Fibroblast of villous mesenchyme (primary cell): ENCODE data around the gene SOS1. TPM values are rescaled to one million over a fixed set of nuclear protein-coding genes. Genes with fewer than 3 reads are reported as not detected.

Source experiments
- DNase-seq: peaks from one replicate; pipeline ENCODE4 v3.0.0-alpha.2; 2010; ENCODE audit warnings: low read depth
- H3K4me3 ChIP-seq: 2 replicates; pipeline ENCODE4 v1.5.1; 2011; ENCODE audit warnings: low read depth, mild to moderate bottlenecking, low read length
- total RNA-seq: library from RNA; depleted of rRNA; stranded (reverse); fragments of >200 nt; gene quantifications from 2 replicates; pipeline ENCODE4 v1.2.3, GENCODE V29; 2012
- TF ChIP-seq, protein P1 (sequence below): IDR thresholded peaks from 2 replicates; pipeline ENCODE4 v1.5.1; 2012; ENCODE audit warnings: low read depth, mild to moderate bottlenecking, low read length; ENCODE audit not compliant: insufficient read depth

Gene SOS1
- total RNA-seq, 1 donor, result 21.2 TPM

DNA sequence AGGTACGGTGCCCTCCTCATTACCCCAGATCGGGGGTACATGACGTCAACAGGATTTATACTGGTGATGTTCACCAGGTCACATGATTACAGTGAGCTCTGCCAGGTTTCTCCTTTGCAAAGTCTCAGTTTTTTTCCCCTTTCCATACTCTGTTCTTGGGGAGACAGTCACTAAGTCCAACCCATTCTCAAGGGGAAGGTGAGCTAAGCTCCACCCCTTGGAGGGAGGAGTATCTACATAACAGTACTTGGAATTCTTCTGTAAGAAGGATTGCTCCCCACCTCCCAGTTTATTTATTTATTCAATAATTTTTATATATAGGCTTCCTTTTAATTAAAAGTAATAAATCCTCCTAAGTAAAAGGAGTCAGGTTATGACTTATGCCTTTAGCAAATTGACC, 34.1 kb upstream of the SOS1 start:
- no peak for DNase-seq
- TF ChIP-seq, protein P1, sequence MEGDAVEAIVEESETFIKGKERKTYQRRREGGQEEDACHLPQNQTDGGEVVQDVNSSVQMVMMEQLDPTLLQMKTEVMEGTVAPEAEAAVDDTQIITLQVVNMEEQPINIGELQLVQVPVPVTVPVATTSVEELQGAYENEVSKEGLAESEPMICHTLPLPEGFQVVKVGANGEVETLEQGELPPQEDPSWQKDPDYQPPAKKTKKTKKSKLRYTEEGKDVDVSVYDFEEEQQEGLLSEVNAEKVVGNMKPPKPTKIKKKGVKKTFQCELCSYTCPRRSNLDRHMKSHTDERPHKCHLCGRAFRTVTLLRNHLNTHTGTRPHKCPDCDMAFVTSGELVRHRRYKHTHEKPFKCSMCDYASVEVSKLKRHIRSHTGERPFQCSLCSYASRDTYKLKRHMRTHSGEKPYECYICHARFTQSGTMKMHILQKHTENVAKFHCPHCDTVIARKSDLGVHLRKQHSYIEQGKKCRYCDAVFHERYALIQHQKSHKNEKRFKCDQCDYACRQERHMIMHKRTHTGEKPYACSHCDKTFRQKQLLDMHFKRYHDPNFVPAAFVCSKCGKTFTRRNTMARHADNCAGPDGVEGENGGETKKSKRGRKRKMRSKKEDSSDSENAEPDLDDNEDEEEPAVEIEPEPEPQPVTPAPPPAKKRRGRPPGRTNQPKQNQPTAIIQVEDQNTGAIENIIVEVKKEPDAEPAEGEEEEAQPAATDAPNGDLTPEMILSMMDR, result no peak
- no peak overlapping the region for H3K4me3 ChIP-seq

- TF ChIP-seq, protein P1, result no peak
- no peak for DNase-seq
- H3K4me3 ChIP-seq, result no peak overlapping the region
These were observed 32.5 kb upstream of the SOS1 start for GRCh38 chr2:39153312-39153711.

DNA sequence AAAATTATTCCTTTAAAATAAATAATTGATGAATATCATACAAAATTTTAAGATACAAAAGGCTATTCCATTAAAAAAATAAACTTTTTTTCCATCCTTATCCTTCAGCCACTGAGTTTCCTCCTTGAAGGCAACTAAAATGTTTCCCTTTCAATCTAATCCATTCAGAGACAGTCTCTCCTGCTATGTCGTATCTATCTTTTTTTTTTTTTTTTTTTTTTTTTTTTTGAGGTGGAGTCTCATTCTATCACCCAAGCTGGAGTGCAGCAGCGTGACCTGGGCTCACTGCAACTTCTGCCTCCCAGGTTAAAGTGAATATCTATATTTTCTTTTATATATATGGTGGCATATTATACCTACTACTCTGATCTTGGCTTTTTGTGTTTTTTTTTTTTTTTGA, 31.7 kb upstream of the SOS1 start:
- no peak for DNase-seq
- TF ChIP-seq, protein P1, result no peak
- no peak overlapping the region for H3K4me3 ChIP-seq

DNA sequence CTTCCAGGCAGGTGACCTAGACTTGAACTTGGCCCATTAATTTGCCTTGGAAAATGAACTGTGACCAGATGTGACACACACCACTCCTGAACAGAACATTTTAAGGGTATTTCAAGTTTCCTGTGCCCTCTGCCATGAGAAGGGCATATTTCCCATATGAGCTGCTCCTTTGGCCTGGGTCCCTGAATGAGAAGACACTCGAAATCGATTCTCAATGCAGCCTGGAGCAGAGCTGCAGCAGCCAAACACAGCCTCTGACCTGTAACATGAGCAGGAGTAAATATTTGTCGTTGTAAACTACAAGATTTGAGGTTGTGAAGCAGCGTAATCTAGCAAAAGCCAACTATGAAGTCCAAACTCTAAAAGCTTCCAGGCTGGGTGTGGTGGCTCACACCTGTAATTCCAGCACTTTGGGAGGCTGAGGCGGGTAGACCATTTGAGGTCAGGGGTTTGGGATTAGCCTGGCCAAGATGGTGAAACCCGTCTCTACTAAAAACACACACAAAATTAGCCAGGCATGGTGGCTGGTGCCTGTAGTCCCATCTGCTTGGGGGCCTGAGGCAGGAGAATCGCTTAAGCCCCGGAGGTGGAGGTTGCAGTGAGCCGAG, 30.1 kb upstream of the SOS1 start:
- DNase-seq, result no peak
- no peak overlapping the region for H3K4me3 ChIP-seq
- TF ChIP-seq, protein P1, result no peak

DNA sequence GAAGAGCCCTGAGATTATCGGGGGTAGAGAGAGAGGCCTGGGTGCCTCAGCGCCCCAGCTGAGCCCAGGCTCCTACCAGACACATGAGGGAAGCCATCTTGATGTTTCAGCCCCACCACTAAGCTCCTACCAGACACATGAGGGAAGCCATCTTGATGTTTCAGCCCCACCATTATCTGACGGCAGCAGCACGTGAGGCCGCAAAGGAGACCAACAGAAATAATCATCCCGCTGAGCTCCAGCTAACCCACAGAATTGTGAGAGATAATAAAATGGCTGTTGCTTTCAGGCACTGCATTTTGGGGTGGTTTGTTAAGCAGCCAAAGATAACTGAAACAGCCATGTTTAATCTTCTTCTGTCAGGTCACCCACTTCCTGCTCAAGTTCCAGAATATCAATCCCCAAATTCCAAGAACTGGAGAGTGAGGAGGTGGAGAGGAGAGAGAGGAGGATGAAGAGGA, 29.3 kb upstream of the SOS1 start:
- no peak for DNase-seq
- H3K4me3 ChIP-seq, result no peak overlapping the region
- TF ChIP-seq, protein P1, result no peak

- no peak for DNase-seq
- TF ChIP-seq, protein P1, result no peak
- H3K4me3 ChIP-seq, result no peak overlapping the region
These were observed 25.8 kb upstream of the SOS1 start for GRCh38 chr2:39146630-39147029.

GRCh38 chr2:39145906-39146421, 25.1 kb upstream of the SOS1 start:
- H3K4me3 ChIP-seq, result no peak overlapping the region
- TF ChIP-seq, protein P1, result no peak
- no peak for DNase-seq
